ENCODE data around the gene VSTM2L.
A peak's percentile ranks its signal among the peaks of the same experiment; 100 is the strongest.

The VSTM2L gene

GRCh38 chr20:37977338-37977737 lies 74.4 kb downstream of the VSTM2L start:
- peaks cover 4% of the 10 kb centered on the region for H3K4me1 Mint-ChIP-seq (ENCODE audit: low read depth)
- no peaks in the 10 kb centered on the region for H3K27me3 Mint-ChIP-seq (ENCODE audit: low read depth)
- H3K27ac Mint-ChIP-seq: no peak overlapping the region
- no peaks in the 10 kb centered on the region for H3K9me3 Mint-ChIP-seq
- no peak for DNase-seq (ENCODE audit: low spot score)
- H3K4me3 Mint-ChIP-seq: no peak overlapping the region
- peaks cover 5% of the 10 kb centered on the region for H3K36me3 Mint-ChIP-seq (ENCODE audit: low read depth)

- Mint-ChIP-seq H3K27me3 (ENCODE audit: low read depth) (no peaks in the 10 kb centered on the region), H3K4me1 (ENCODE audit: low read depth) (peaks cover 4% of the 10 kb centered on the region), H3K36me3 (ENCODE audit: low read depth) (peaks cover 9% of the 10 kb centered on the region), H3K27ac (no peak overlapping the region), H3K4me3 (no peak overlapping the region), H3K9me3 (no peaks in the 10 kb centered on the region)
- no peak for DNase-seq (ENCODE audit: low spot score)
Measured at GRCh38 chr20:37977786-37978185, 74.9 kb downstream of the VSTM2L start.

GRCh38 chr20:37979021-37979985 lies 76.4 kb downstream of the VSTM2L start:
- Mint-ChIP-seq H3K9me3 (no peaks in the 10 kb centered on the region), H3K36me3 (ENCODE audit: low read depth) (peaks cover 12% of the 10 kb centered on the region), H3K4me1 (ENCODE audit: low read depth) (peaks cover 4% of the 10 kb centered on the region), H3K27me3 (ENCODE audit: low read depth) (no peaks in the 10 kb centered on the region), H3K27ac (no peak overlapping the region), H3K4me3 (no peak overlapping the region)
- no peak for DNase-seq (ENCODE audit: low spot score)

- H3K36me3 Mint-ChIP-seq (ENCODE audit: low read depth): peaks cover 12% of the 10 kb centered on the region
- no peaks in the 10 kb centered on the region for H3K27me3 Mint-ChIP-seq (ENCODE audit: low read depth)
- H3K4me1 Mint-ChIP-seq (ENCODE audit: low read depth): peaks cover 4% of the 10 kb centered on the region
- no peak for DNase-seq (ENCODE audit: low spot score)
- no peaks in the 10 kb centered on the region for H3K9me3 Mint-ChIP-seq
- H3K27ac Mint-ChIP-seq: no peak overlapping the region
- H3K4me3 Mint-ChIP-seq: no peak overlapping the region
Measured at GRCh38 chr20:37980383-37980782, 77.5 kb downstream of the VSTM2L start.

- Mint-ChIP-seq H3K4me1 (ENCODE audit: low read depth) (peaks cover 4% of the 10 kb centered on the region), H3K27me3 (ENCODE audit: low read depth) (no peaks in the 10 kb centered on the region), H3K4me3 (no peak overlapping the region), H3K9me3 (no peaks in the 10 kb centered on the region), H3K27ac (no peak overlapping the region), H3K36me3 (ENCODE audit: low read depth) (peaks cover 12% of the 10 kb centered on the region)
- no peak for DNase-seq (ENCODE audit: low spot score)
Measured at GRCh38 chr20:37980876-37981275, 77.9 kb downstream of the VSTM2L start.

GRCh38 chr20:37981568-37981967 lies 78.6 kb downstream of the VSTM2L start:
- H3K27ac Mint-ChIP-seq: no peak overlapping the region
- H3K4me1 Mint-ChIP-seq (ENCODE audit: low read depth): peaks cover 4% of the 10 kb centered on the region
- H3K4me3 Mint-ChIP-seq: no peak overlapping the region
- DNase-seq (ENCODE audit: low spot score): no peak
- H3K27me3 Mint-ChIP-seq (ENCODE audit: low read depth): no peaks in the 10 kb centered on the region
- no peaks in the 10 kb centered on the region for H3K9me3 Mint-ChIP-seq
- peaks cover 12% of the 10 kb centered on the region for H3K36me3 Mint-ChIP-seq (ENCODE audit: low read depth)

GRCh38 chr20:37983286-37983685 lies 80.4 kb downstream of the VSTM2L start:
- H3K4me3 Mint-ChIP-seq: no peak overlapping the region
- H3K27me3 Mint-ChIP-seq (ENCODE audit: low read depth): no peaks in the 10 kb centered on the region
- DNase-seq (ENCODE audit: low spot score): no peak
- no peaks in the 10 kb centered on the region for H3K9me3 Mint-ChIP-seq
- H3K27ac Mint-ChIP-seq: no peak overlapping the region
- peaks cover 12% of the 10 kb centered on the region for H3K36me3 Mint-ChIP-seq (ENCODE audit: low read depth)
- H3K4me1 Mint-ChIP-seq (ENCODE audit: low read depth): no peaks in the 10 kb centered on the region

- Mint-ChIP-seq H3K27me3 (ENCODE audit: low read depth) (no peaks in the 10 kb centered on the region), H3K4me1 (ENCODE audit: low read depth) (no peaks in the 10 kb centered on the region), H3K9me3 (no peaks in the 10 kb centered on the region), H3K27ac (no peak overlapping the region), H3K36me3 (ENCODE audit: low read depth) (peaks cover 20% of the 10 kb centered on the region), H3K4me3 (no peak overlapping the region)
- no peak for DNase-seq (ENCODE audit: low spot score)
Measured at GRCh38 chr20:37984018-37984785, 81.3 kb downstream of the VSTM2L start.

GRCh38 chr20:37986044-37986858 lies 83.3 kb downstream of the VSTM2L start:
- DNase-seq (ENCODE audit: low spot score): no peak
- peaks cover 18% of the 10 kb centered on the region for H3K4me1 Mint-ChIP-seq (ENCODE audit: low read depth)
- peaks cover 35% of the 10 kb centered on the region for H3K36me3 Mint-ChIP-seq (ENCODE audit: low read depth)
- no peak overlapping the region for H3K4me3 Mint-ChIP-seq
- no peak overlapping the region for H3K27ac Mint-ChIP-seq
- no peaks in the 10 kb centered on the region for H3K9me3 Mint-ChIP-seq
- no peaks in the 10 kb centered on the region for H3K27me3 Mint-ChIP-seq (ENCODE audit: low read depth)

GRCh38 chr20:37986873-37987601 lies 84.1 kb downstream of the VSTM2L start:
- peaks cover 36% of the 10 kb centered on the region for H3K36me3 Mint-ChIP-seq (ENCODE audit: low read depth)
- H3K27me3 Mint-ChIP-seq (ENCODE audit: low read depth): no peaks in the 10 kb centered on the region
- H3K27ac Mint-ChIP-seq: no peak overlapping the region
- no peaks in the 10 kb centered on the region for H3K9me3 Mint-ChIP-seq
- no peak overlapping the region for H3K4me3 Mint-ChIP-seq
- DNase-seq (ENCODE audit: low spot score): no peak
- H3K4me1 Mint-ChIP-seq (ENCODE audit: low read depth): peaks cover 24% of the 10 kb centered on the region

GRCh38 chr20:37987602-37988290 lies 84.8 kb downstream of the VSTM2L start:
- no peak for DNase-seq (ENCODE audit: low spot score)
- no peaks in the 10 kb centered on the region for H3K27me3 Mint-ChIP-seq (ENCODE audit: low read depth)
- no peak overlapping the region for H3K4me3 Mint-ChIP-seq
- no peaks in the 10 kb centered on the region for H3K9me3 Mint-ChIP-seq
- no peak overlapping the region for H3K27ac Mint-ChIP-seq
- H3K36me3 Mint-ChIP-seq (ENCODE audit: low read depth): peaks cover 32% of the 10 kb centered on the region
- H3K4me1 Mint-ChIP-seq (ENCODE audit: low read depth): peaks cover 26% of the 10 kb centered on the region

- Mint-ChIP-seq H3K4me1 (ENCODE audit: low read depth) (peaks cover 27% of the 10 kb centered on the region), H3K9me3 (no peaks in the 10 kb centered on the region), H3K36me3 (ENCODE audit: low read depth) (peaks cover 29% of the 10 kb centered on the region), H3K4me3 (no peak overlapping the region), H3K27me3 (ENCODE audit: low read depth) (no peaks in the 10 kb centered on the region), H3K27ac (peak overlapping the region; percentile 5)
- DNase-seq (ENCODE audit: low spot score): no peak
Measured at GRCh38 chr20:37988306-37988954, 85.5 kb downstream of the VSTM2L start.

Measured in T-helper 2 cell treated with Interferon-gamma antibody and Interleukin-4, amounts not matched to agents 5 μg/mL and 100 μg/mL, for 36 hours (primary cell).